ENCODE results near the gene TAF15.

The TAF15 gene

Small RNA genes lying within 50 kb of the gene (small RNA-seq; reads per million reads assigned to genes)
- gene RF00100 = 938 reads per million, percentile 99 among the genes with 10 or more reads in this experiment

Data from skeletal muscle satellite cell (primary cell).